Endothelial cell of umbilical vein (primary cell): ENCODE data around the gene TMEM33.

ENCODE experiments used
- CTCF ChIP-seq, 2 donors: IDR thresholded peaks; 1 replicate in 1 of 2; 2 replicates in 1 of 2; pipeline ENCODE4 v1.5.1; 2011; ENCODE audit warnings: low read length in 2 of 2, mild to moderate bottlenecking in 2 of 2, moderate library complexity in 2 of 2, control low read depth in 1 of 2, inconsistent platforms in 1 of 2, low read depth in 1 of 2; ENCODE audit not compliant: insufficient read depth in 1 of 2; ENCODE audit errors: extremely low read depth in 1 of 2
- EZH2 ChIP-seq: IDR thresholded peaks from 2 replicates; pipeline ENCODE4 v1.6.1; 2012; ENCODE audit warnings: borderline replicate concordance, low read depth, mild to moderate bottlenecking, moderate library complexity, low read length, inconsistent platforms; ENCODE audit not compliant: severe bottlenecking
- FOS ChIP-seq: IDR thresholded peaks from 2 replicates; pipeline ENCODE4 v1.6.1; 2011; ENCODE audit warnings: mild to moderate bottlenecking, low read length, moderate library complexity, borderline replicate concordance; ENCODE audit not compliant: insufficient read depth
- JUN ChIP-seq: IDR thresholded peaks from 2 replicates; pipeline ENCODE4 v1.6.1; 2011; ENCODE audit warnings: borderline replicate concordance, low read depth; ENCODE audit not compliant: insufficient read length, insufficient read depth
- MAX ChIP-seq: IDR thresholded peaks from 2 replicates; pipeline ENCODE4 v1.6.1; 2011; ENCODE audit not compliant: insufficient read depth, insufficient read length
- MYC ChIP-seq: IDR thresholded peaks from one replicate; pipeline ENCODE4 v1.6.1; 2011; ENCODE audit warnings: mild to moderate bottlenecking, low read depth, low read length
- POLR2A ChIP-seq: IDR thresholded peaks from 2 replicates; pipeline ENCODE4 v1.6.1; 2012; ENCODE audit warnings: low read depth, mild to moderate bottlenecking, control low read depth, low read length
- POLR2AphosphoS5 ChIP-seq: IDR thresholded peaks from 2 replicates; pipeline ENCODE4 v1.6.1; 2012; ENCODE audit warnings: low read depth, mild to moderate bottlenecking, control low read depth, low read length, moderate library complexity; ENCODE audit not compliant: insufficient read depth

- TF ChIP-seq CTCF (IDR thresholded peaks at IDR 0.05; ENCODE audit: extremely low read depth in 1 of 2, insufficient read depth in 1 of 2, low read depth in 1 of 2, low read length in 2 of 2) (no peak), EZH2 (no peak), MAX (no peak), POLR2A (no peak), MYC (no peak), POLR2AphosphoS5 (no peak), FOS (no peak), JUN (no peak)
Measured at GRCh38 chr4:41934514-41934900, 722 bp upstream of the TMEM33 start.
